Cardiac fibroblast (primary cell): Measurements from ENCODE around the gene PCDHGA1.
A peak's percentile ranks its signal among the peaks of the same experiment; 100 is the strongest.

ENCODE experiments used
- DNase-seq, 2 donors: peaks; one replicate each; pipeline versions ENCODE4 v3.0.0 to v3.0.0-alpha.2; 2010; ENCODE audit warnings: low read depth in 2 of 2
- H3K4me3 ChIP-seq, 2 donors: replicated peaks in 1 of 2; 1 replicate in 1 of 2; 2 replicates in 1 of 2; pipeline ENCODE4 v1.5.1; 2011; ENCODE audit warnings: low read depth in 2 of 2, low read length in 2 of 2, mild to moderate bottlenecking in 2 of 2, moderate library complexity in 1 of 2
- TF ChIP-seq, protein P1 (sequence below): IDR thresholded peaks from one replicate; pipeline ENCODE4 v1.5.1; 2011; ENCODE audit warnings: low read depth, mild to moderate bottlenecking, low read length, inconsistent platforms

Gene PCDHGA1

GRCh38 chr5:141534492-141535213, 204.3 kb downstream of the PCDHGA1 start:
- TF ChIP-seq, protein P1, sequence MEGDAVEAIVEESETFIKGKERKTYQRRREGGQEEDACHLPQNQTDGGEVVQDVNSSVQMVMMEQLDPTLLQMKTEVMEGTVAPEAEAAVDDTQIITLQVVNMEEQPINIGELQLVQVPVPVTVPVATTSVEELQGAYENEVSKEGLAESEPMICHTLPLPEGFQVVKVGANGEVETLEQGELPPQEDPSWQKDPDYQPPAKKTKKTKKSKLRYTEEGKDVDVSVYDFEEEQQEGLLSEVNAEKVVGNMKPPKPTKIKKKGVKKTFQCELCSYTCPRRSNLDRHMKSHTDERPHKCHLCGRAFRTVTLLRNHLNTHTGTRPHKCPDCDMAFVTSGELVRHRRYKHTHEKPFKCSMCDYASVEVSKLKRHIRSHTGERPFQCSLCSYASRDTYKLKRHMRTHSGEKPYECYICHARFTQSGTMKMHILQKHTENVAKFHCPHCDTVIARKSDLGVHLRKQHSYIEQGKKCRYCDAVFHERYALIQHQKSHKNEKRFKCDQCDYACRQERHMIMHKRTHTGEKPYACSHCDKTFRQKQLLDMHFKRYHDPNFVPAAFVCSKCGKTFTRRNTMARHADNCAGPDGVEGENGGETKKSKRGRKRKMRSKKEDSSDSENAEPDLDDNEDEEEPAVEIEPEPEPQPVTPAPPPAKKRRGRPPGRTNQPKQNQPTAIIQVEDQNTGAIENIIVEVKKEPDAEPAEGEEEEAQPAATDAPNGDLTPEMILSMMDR, result no peak
- DNase-seq, result no peak

DNA sequence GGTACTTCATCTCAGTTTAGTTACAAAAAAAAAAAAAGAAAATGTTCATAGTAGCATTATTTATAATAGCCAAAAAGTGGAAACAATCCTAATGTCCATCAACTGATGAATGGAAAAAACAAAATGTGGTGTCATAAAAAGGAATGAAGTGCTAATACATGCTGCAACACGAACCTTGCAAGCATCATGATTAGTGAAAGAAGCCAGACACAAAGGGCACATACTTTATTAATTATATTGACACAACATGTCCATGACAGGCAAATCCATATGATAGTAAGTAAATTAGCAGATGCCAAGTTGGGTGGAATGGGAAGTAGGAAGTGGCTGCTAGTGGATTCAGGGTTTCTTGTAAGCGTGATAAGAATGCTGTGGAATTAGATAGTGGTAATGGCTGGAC, 212.7 kb downstream of the PCDHGA1 start:
- no peak for DNase-seq
- no peak overlapping the region for H3K4me3 ChIP-seq
- TF ChIP-seq, protein P1, result no peak

More at GRCh38 chr5:141534492-141535213, 204.3 kb downstream of the PCDHGA1 start:
- no peak overlapping the region for H3K4me3 ChIP-seq

GRCh38 chr5:141547488-141547887, 217.2 kb downstream of the PCDHGA1 start:
- TF ChIP-seq, protein P1, result no peak
- peak; percentile 46 to 51 for DNase-seq

DNA sequence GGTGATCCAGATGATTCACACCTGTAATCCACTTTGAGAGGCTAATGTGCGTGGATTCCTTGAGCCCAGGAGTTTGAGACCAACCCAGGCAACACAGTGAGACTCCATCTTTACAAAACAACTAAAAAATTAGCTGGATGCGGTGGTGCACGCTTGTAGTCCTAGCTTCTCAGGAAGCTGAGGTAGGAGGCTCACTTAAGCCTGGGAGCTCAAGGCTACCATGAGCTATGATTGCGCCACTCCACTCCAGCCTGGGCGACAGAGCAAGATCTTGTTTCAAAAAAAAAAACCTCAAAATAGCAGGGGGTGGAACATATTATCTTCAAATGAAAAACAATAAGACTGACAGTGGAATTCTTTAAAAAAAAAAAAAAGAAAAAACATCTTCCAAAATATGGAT, 217.6 kb downstream of the PCDHGA1 start:
- TF ChIP-seq, protein P1, result no peak
- H3K4me3 ChIP-seq, result no peak overlapping the region
- no peak for DNase-seq

More at GRCh38 chr5:141547488-141547887, 217.2 kb downstream of the PCDHGA1 start:
- H3K4me3 ChIP-seq, result no peak overlapping the region

GRCh38 chr5:141557681-141558136, 227.4 kb downstream of the PCDHGA1 start:
- H3K4me3 ChIP-seq, result peak overlapping the region; percentile 12 to 25

DNA sequence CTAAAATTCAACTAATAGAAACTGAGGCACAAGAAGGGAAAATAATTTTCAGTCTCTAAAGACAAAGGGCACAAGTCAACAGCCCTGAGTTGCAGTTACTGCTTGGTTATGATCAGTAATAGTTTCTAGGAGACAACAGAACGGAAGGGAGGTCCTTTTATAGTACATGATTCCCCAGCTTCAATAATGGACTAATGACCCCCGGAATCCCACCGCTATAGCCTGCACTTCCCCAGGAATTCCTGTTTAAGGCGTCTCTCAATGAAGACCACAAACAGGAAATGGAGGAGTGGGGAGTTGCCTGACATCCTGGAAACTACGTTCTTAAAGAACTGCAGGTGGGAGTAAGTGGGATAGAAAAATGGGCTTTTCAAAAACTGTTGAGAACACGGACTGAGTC, 227.8 kb downstream of the PCDHGA1 start:
- peak; percentile 58 to 72 for DNase-seq
- TF ChIP-seq, protein P1, result no peak
- peak overlapping the region in 1 of 2 donors; percentile 22 for H3K4me3 ChIP-seq

More at GRCh38 chr5:141557681-141558136, 227.4 kb downstream of the PCDHGA1 start:
- TF ChIP-seq, protein P1, result peak; percentile 75
- DNase-seq, result peak; percentile 99 to 100
